ENCODE results near the gene CLEC16A. TPM values are rescaled to one million over a fixed set of nuclear protein-coding genes. Genes with fewer than 3 reads are reported as not detected.
"Not testable (repeated sequence)": the region's sequence is repeated elsewhere in the genome, so short reads cannot be mapped to it uniquely, and the experiment has no call there.

The CLEC16A gene
- total and polyA plus RNA-seq, 2 donors: 10.9 to 19.9 TPM

- no peak overlapping the region for H3K4me3 ChIP-seq (ENCODE audit: low read depth, low read length)
- WGBS: 77% methylated on average over 3 of the region's 3 CpGs
These were observed 273.6 kb downstream of the CLEC16A start for GRCh38 chr16:11217651-11218603.

DNA sequence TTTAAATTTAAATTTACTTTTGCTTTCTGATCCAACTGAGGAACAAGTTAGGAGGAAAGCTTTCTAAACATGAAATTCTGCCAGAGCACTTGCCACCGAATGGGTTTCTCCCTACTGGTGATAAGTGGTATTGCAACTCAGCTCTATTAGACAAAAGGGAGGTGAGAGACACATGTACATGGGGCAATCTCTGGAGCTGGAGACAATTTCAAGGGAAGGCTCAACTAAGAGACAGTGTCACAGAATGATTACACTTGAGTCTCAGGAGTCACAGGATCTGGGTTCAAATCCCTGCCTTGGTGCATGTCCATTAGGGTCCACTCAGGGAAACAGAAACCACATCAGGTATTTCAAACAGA lies 274.2 kb downstream of the CLEC16A start:
- Histone ChIP-seq H3K36me3 (ENCODE audit: insufficient read depth) (no peaks in the 10 kb centered on the region), H3K4me3 (ENCODE audit: low read depth, low read length) (no peak overlapping the region), H3K27ac (ENCODE audit: low read depth) (no peak overlapping the region), H3K4me1 (ENCODE audit: insufficient read depth) (no peaks in the 10 kb centered on the region)
- no peak for DNase-seq (ENCODE audit: extremely low spot score)
- WGBS: 85% methylated on average over 1 of the region's 1 CpG

More at GRCh38 chr16:11217651-11218603, 273.6 kb downstream of the CLEC16A start:
- no peak overlapping the region for H3K27ac ChIP-seq (ENCODE audit: low read depth)
- H3K36me3 ChIP-seq (ENCODE audit: insufficient read depth): no peaks in the 10 kb centered on the region
- no peak for DNase-seq (ENCODE audit: extremely low spot score)
- no peaks in the 10 kb centered on the region for H3K4me1 ChIP-seq (ENCODE audit: insufficient read depth)

GRCh38 chr16:11219178-11219577 lies 274.8 kb downstream of the CLEC16A start:
- no peaks in the 10 kb centered on the region for H3K4me1 ChIP-seq (ENCODE audit: insufficient read depth)
- no peak overlapping the region for H3K27ac ChIP-seq (ENCODE audit: low read depth)
- no peaks in the 10 kb centered on the region for H3K36me3 ChIP-seq (ENCODE audit: insufficient read depth)
- no peak overlapping the region for H3K4me3 ChIP-seq (ENCODE audit: low read depth, low read length)
- no peak for DNase-seq (ENCODE audit: extremely low spot score)
- 83% methylated on average over 4 of the region's 4 CpGs for WGBS

GRCh38 chr16:11220507-11220906 lies 276.1 kb downstream of the CLEC16A start:
- 73% methylated on average over 2 of the region's 2 CpGs for WGBS
- not testable (repeated sequence) for DNase-seq (ENCODE audit: extremely low spot score)

DNA sequence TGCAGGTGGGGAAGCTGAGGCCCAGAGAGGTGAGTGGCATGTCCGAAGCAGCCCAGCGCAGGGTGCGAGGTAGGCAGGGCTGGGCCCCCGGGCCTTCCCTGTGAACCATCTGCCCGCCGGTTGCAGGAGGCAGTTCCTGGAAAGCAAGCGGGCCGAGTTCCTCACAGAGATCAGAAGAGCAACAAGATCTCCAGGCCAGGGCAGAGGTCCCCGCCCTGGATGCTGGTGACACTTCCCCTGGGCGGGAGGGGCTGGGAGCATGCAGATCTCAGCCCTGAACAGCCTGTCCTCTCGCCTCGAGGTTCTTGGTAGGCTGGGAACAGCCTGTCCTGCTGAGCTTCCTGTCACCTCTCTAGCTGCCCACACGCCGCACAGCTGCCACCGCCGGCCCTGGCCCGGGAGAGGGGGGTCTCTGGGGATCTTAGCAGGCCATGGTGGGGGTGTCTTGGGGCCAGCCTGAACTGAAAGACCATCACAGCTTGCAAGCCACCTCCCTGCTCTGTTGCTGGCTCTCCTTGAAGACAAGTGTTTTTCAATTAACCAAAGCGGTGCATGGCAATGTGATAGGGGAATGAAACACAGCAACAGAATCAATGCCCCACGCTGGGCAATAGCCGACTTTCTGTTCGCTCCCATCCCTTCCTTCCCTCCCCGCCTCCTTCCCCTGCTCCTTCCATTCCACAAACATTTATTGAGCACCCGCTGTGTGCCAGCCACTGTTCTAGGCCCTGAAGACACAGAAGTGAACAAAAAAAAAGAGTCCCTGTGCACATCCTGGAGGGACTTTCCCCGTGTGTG lies 279.9 kb downstream of the CLEC16A start:
- 66% methylated on average over 24 of the region's 24 CpGs for WGBS
- no peak for DNase-seq (ENCODE audit: extremely low spot score)
- no peaks in the 10 kb centered on the region for H3K4me1 ChIP-seq (ENCODE audit: insufficient read depth)
- H3K4me3 ChIP-seq (ENCODE audit: low read depth, low read length): no peak overlapping the region
- no peaks in the 10 kb centered on the region for H3K36me3 ChIP-seq (ENCODE audit: insufficient read depth)
- peak overlapping the region; percentile 61 for H3K27ac ChIP-seq (ENCODE audit: low read depth)

More at GRCh38 chr16:11220507-11220906, 276.1 kb downstream of the CLEC16A start:
- not testable (repeated sequence) for H3K4me1 ChIP-seq (ENCODE audit: insufficient read depth); H3K4me3 ChIP-seq (ENCODE audit: low read depth, low read length); H3K36me3 ChIP-seq (ENCODE audit: insufficient read depth); H3K27ac ChIP-seq (ENCODE audit: low read depth)

DNA sequence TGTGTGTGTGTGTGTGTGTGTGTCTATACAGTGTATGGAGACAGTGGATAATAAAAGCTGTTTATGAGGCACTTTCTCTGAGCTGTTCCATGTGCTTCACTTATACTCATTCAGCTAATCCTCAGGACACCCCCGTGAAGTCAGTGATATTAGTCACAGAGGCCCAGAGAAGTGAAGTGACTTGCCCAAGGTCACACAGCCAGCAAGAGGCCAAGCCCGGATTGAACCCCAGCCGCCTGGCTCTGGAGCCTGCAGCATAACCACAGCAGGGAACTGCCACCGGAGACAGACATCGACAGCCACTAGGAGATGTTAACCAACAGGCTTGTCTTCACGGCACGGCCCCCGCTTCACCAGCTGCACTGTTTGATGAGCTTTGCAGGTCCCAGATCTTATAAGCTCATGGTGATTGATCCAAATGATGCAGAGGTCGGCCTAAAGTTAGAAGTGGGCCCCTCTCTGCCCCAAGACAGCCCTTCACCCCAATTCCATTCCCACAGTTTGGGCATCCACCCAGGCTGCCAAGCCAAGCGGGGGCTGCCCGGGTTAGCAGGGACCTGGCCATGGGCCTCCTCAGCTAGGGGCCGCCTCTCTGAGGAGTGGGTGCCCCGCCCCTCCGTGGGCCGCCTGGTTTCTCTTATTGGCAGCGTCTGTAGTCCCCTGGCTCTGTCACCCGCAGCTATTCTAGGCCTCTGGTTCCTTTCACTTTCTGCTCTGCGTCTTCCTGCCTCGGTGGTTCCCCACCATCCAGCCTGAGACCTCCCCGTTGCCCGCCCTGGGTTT lies 280.7 kb downstream of the CLEC16A start:
- 65% methylated on average over 21 of the region's 21 CpGs for WGBS

DNA sequence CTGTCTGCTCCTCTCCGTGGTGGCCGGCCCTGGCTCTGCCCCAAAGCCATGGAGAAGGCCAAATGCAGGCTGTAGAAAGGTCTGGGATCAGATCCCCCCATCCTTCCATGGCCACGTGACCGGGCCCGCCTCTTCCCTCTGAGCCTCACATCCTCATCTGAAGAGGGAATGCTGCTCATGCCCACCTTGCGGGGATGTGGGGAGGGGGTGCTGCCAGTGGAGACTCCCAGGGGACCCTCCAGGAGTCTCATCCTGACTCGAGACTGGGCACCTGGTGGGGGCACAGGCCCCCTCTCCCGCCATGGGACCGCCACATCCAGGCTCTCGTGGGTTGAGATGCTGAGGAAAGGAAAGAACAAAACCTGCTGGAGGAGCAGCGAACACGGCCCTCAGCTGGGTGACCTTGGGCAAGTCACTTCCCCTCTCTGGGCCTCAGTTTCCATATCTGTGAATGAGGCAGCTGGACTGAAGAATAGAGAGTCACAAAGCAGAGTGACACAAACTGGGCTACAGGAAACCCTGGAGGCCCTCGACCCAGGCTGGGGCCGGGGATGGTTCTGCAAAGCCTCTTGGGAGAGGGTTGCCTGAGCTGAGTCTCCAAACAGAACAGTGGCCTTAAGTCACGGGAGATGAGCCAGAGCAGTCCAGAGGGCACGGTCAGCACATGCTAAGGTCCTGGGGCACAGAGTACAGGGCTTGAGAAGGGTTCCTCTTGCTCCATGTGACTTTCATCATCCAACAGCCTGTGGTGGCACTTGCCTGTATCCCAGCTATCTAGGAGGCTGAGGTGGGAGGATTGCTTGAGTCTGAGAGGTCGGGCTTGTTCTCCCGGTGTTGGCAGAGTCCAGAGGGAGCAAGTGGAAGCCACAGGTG lies 281.5 kb downstream of the CLEC16A start:
- Histone ChIP-seq H3K36me3 (ENCODE audit: insufficient read depth) (no peaks in the 10 kb centered on the region), H3K4me1 (ENCODE audit: insufficient read depth) (no peaks in the 10 kb centered on the region), H3K27ac (ENCODE audit: low read depth) (no peak overlapping the region), H3K4me3 (ENCODE audit: low read depth, low read length) (no peak overlapping the region)
- WGBS: 85% methylated on average over 18 of the region's 18 CpGs
- DNase-seq (ENCODE audit: extremely low spot score): no peak

More for the DNA sequence above, 280.7 kb downstream of the CLEC16A start:
- no peaks in the 10 kb centered on the region for H3K36me3 ChIP-seq (ENCODE audit: insufficient read depth)
- no peaks in the 10 kb centered on the region for H3K4me1 ChIP-seq (ENCODE audit: insufficient read depth)
- H3K4me3 ChIP-seq (ENCODE audit: low read depth, low read length): no peak overlapping the region
- no peak for DNase-seq (ENCODE audit: extremely low spot score)
- H3K27ac ChIP-seq (ENCODE audit: low read depth): no peak overlapping the region

DNA sequence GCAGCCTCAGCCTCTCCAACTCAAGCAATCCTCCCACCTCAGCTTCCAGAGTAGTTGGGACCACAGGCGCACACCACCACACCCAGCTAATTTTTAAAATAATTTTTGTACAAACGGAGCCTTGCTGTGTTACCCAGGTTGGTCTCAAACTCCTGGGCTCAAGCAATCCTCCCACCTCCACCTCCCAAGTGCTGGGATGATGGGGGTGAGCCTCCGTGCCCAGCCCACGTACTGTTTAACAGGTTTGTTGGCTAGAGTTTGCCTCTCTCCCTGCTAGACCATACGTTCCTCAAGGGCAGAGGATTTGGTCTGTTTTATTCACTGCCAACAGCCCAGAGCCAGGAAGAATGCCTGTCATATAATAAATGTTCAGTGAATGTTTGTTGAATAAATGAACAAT lies 285.1 kb downstream of the CLEC16A start:
- DNase-seq (ENCODE audit: extremely low spot score): no peak
- WGBS: 79% methylated on average over 5 of the region's 5 CpGs
- Histone ChIP-seq H3K36me3 (ENCODE audit: insufficient read depth) (no peaks in the 10 kb centered on the region), H3K4me1 (ENCODE audit: insufficient read depth) (no peaks in the 10 kb centered on the region), H3K4me3 (ENCODE audit: low read depth, low read length) (no peak overlapping the region), H3K27ac (ENCODE audit: low read depth) (no peak overlapping the region)

DNA sequence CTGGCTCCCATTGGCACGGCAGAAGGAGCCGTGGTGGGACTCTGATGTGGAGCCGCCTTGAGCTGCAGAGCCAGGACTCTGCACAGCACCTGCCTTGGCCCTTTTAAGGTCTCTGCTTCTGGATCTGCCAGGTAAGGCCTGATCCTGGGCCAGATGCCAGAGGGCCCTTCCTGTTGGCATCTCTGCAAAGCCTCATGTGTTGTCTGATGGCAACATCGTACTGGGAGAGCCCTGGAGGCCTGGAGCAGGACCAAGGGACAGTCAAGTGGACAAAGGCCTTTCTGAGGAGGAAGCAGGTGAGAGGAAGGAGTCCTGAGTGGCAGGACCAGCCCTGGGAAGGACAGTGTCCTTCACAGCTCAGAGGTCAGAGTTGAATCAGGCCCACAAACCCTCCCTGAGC lies 285.5 kb downstream of the CLEC16A start:
- no peak for DNase-seq (ENCODE audit: extremely low spot score)
- Histone ChIP-seq H3K4me1 (ENCODE audit: insufficient read depth) (no peaks in the 10 kb centered on the region), H3K4me3 (ENCODE audit: low read depth, low read length) (no peak overlapping the region), H3K27ac (ENCODE audit: low read depth) (no peak overlapping the region), H3K36me3 (ENCODE audit: insufficient read depth) (no peaks in the 10 kb centered on the region)
- 80% methylated on average over 4 of the region's 4 CpGs for WGBS

DNA sequence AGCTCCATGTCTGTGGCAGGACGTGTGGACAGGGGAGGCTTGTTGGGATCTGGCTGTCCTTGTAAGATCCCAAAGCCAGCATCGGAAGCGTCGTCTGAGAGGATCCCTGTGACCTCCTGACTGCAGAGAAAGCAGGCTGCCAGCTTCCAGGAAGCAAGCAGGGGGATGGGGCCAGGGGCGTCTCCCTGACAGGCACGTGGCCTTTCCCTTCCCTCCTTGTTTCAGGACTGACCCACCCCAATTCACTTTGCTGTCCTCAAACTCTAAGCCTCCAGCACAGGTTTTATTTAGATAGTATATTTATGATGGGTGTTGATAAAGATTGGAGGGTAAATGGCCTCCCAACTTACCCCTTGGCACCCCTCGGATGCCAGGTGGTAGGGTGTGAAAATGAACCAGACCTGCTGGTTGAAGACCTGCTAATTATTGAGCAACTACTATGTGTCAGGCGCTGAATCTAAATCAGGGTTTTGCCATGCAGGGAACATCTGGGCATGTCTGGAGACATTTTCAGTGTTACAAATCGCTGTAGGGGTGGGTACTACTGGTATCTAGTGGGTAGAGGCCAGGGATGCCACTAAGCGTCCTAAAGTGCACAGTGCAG lies 287.1 kb downstream of the CLEC16A start:
- DNase-seq (ENCODE audit: extremely low spot score): no peak
- no peak overlapping the region for H3K27ac ChIP-seq (ENCODE audit: low read depth)
- no peaks in the 10 kb centered on the region for H3K4me1 ChIP-seq (ENCODE audit: insufficient read depth)
- no peaks in the 10 kb centered on the region for H3K36me3 ChIP-seq (ENCODE audit: insufficient read depth)
- no peak overlapping the region for H3K4me3 ChIP-seq (ENCODE audit: low read depth, low read length)
- 75% methylated on average over 10 of the region's 10 CpGs for WGBS
